ENCODE results near the gene ETFDH.

GRCh38 chr4:158750379-158750778, 78.3 kb downstream of the ETFDH start:
- TF ChIP-seq EZH2phosphoT487 (IDR thresholded peaks at IDR 0.05; ENCODE audit: borderline replicate concordance) = no peak
- no peak for TF ChIP-seq CTCF (conservative IDR thresholded peaks at IDR 0.05; ENCODE audit: low read length)

All from Loucy (cell line).